Naive B cell (primary cell): ENCODE measurements around the gene CR2. TPM values are rescaled to one million over a fixed set of nuclear protein-coding genes. Genes with fewer than 3 reads are reported as not detected.

Source experiments
- ATAC-seq, 2 donors: fragments of 150-1000 bp; cut with Tn5 transposase; 2 replicates each; pipeline ENCODE4 v1.10.0; 2021; ENCODE audit warnings: low read depth in 2 of 2, mild to moderate bottlenecking in 2 of 2, moderate library complexity in 2 of 2
- DNase-seq: peaks from one replicate; pipeline ENCODE4 v3.0.0; 2022
- H3K27ac Mint-ChIP-seq, 6 donors: one replicate each; pipeline ENCODE4 v1.8.0; 2020 to 2022; ENCODE audit warnings: mild to moderate bottlenecking in 6 of 6, mixed read lengths in 6 of 6, moderate library complexity in 5 of 6, inconsistent platforms in 2 of 6
- H3K27me3 Mint-ChIP-seq, 3 donors: one replicate each; pipeline ENCODE4 v1.8.0; 2021 to 2022; ENCODE audit warnings: mixed read lengths in 3 of 3, mild to moderate bottlenecking in 1 of 3
- H3K36me3 Mint-ChIP-seq, 2 donors: one replicate each; pipeline ENCODE4 v1.8.0; 2020 to 2022; ENCODE audit warnings: mixed read lengths in 2 of 2, inconsistent platforms in 1 of 2, mild to moderate bottlenecking in 1 of 2
- H3K4me1 Mint-ChIP-seq, 3 donors: one replicate each; pipeline ENCODE4 v1.8.0; 2020 to 2022; ENCODE audit warnings: mixed read lengths in 3 of 3, inconsistent platforms in 1 of 3, mild to moderate bottlenecking in 1 of 3, moderate library complexity in 1 of 3
- H3K4me3 Mint-ChIP-seq, 8 donors: one replicate each; pipeline ENCODE4 v1.8.0; 2020 to 2022; ENCODE audit warnings: mild to moderate bottlenecking in 8 of 8, mixed read lengths in 8 of 8, moderate library complexity in 8 of 8, inconsistent platforms in 2 of 8
- H3K9me3 Mint-ChIP-seq, 7 donors: one replicate each; pipeline ENCODE4 v1.8.0; 2020 to 2022; ENCODE audit warnings: mixed read lengths in 7 of 7, mild to moderate bottlenecking in 5 of 7, inconsistent platforms in 2 of 7, moderate library complexity in 1 of 7
- polyA plus RNA-seq, 6 donors: library from polyadenylated mRNA; unstranded; fragments of 300-500 nt; fragmentation: Illumina TruSeq; gene quantifications; one replicate each; pipeline ENCODE4 v1.2.3, GENCODE V29; 2021; ENCODE audit warnings: low read depth in 6 of 6

Gene CR2
- polyA plus RNA-seq: 100 to 1,000 TPM in 3 of 6 donors, 10 to 100 TPM in 3; 78.0 to 142 (median 111) TPM

- Mint-ChIP-seq H3K4me1 (peaks cover 0 to 6% (median 4%) of the 10 kb centered on the region in 3 donors), H3K4me3 (peak within 1 kb of the TSS in 1 of 8 donors; percentile 89), H3K27ac (peak within 1 kb of the TSS in 5 of 6 donors; percentile 63 to 92 (median 89)), H3K36me3 (no peaks in the 10 kb centered on the region), H3K9me3 (no peaks in the 10 kb centered on the region), H3K27me3 (no peaks in the 10 kb centered on the region)
- peak; percentile 82 for DNase-seq
- peak; percentile 92 to 94 for ATAC-seq
These were observed at the start of gene CR2 for GRCh38 chr1:207454046-207454964. Gene CR2, plus strand, starts transcription at chr1:207454328. Its CDS starts 91 bp downstream, at chr1:207454419.

GRCh38 chr1:207404849-207405525 is 49.1 kb upstream of the CR2 start:
- peak overlapping the region in 2 of 8 donors; percentile 2 to 30 for H3K4me3 Mint-ChIP-seq
- H3K27ac Mint-ChIP-seq: no peak overlapping the region
- peak; percentile 43 for DNase-seq

GRCh38 chr1:207405814-207406213 is 48.3 kb upstream of the CR2 start:
- Mint-ChIP-seq H3K27ac (peak overlapping the region in 3 of 6 donors; percentile 47 to 60 (median 48)), H3K4me1 (peaks cover 25 to 41% (median 26%) of the 10 kb centered on the region in 3 donors), H3K36me3 (no peaks in the 10 kb centered on the region), H3K9me3 (peaks cover 0 to 3% (median 0%) of the 10 kb centered on the region in 7 donors), H3K27me3 (no peaks in the 10 kb centered on the region), H3K4me3 (no peak overlapping the region)
- ATAC-seq: peak; percentile 65 to 76
- DNase-seq: no peak

More at GRCh38 chr1:207404849-207405525, 49.1 kb upstream of the CR2 start:
- no peaks in the 10 kb centered on the region for H3K36me3 Mint-ChIP-seq
- ATAC-seq: peak; percentile 88 to 89
- H3K27me3 Mint-ChIP-seq: no peaks in the 10 kb centered on the region
- H3K9me3 Mint-ChIP-seq: peaks cover 0 to 5% (median 0%) of the 10 kb centered on the region in 7 donors
- H3K4me1 Mint-ChIP-seq: peaks cover 23 to 40% (median 25%) of the 10 kb centered on the region in 3 donors

GRCh38 chr1:207407655-207408260 is 46.4 kb upstream of the CR2 start:
- DNase-seq (no peak), ATAC-seq (no peak)
- Mint-ChIP-seq H3K27me3 (no peaks in the 10 kb centered on the region), H3K4me3 (no peak overlapping the region), H3K36me3 (no peaks in the 10 kb centered on the region), H3K27ac (peak overlapping the region; percentile 36 to 87 (median 78)), H3K4me1 (peaks cover 41 to 59% (median 43%) of the 10 kb centered on the region in 3 donors), H3K9me3 (no peaks in the 10 kb centered on the region)

GRCh38 chr1:207412845-207413244 is 41.3 kb upstream of the CR2 start:
- Mint-ChIP-seq H3K27ac (peak overlapping the region; percentile 92 to 99 (median 97)), H3K27me3 (no peaks in the 10 kb centered on the region), H3K4me1 (peaks cover 66 to 82% (median 69%) of the 10 kb centered on the region in 3 donors), H3K4me3 (peak overlapping the region in 7 of 8 donors; percentile 23 to 82 (median 65)), H3K9me3 (no peaks in the 10 kb centered on the region), H3K36me3 (no peaks in the 10 kb centered on the region)
- DNase-seq (no peak), ATAC-seq (no peak)

GRCh38 chr1:207414606-207415108 is 39.5 kb upstream of the CR2 start:
- Mint-ChIP-seq H3K27me3 (no peaks in the 10 kb centered on the region), H3K36me3 (peaks cover 0 to 6% of the 10 kb centered on the region in 2 donors), H3K4me1 (peaks cover 65 to 86% (median 83%) of the 10 kb centered on the region in 3 donors), H3K27ac (peak overlapping the region; percentile 92 to 96 (median 96)), H3K4me3 (peak overlapping the region; percentile 49 to 86 (median 79)), H3K9me3 (peaks cover 0 to 10% (median 1%) of the 10 kb centered on the region in 7 donors)
- peak; percentile 77 for DNase-seq
- ATAC-seq: peak; percentile 88 to 90

- DNase-seq: no peak
- peaks cover 58 to 78% (median 75%) of the 10 kb centered on the region in 3 donors for H3K4me1 Mint-ChIP-seq
- H3K27me3 Mint-ChIP-seq: no peaks in the 10 kb centered on the region
- H3K27ac Mint-ChIP-seq: peak overlapping the region in 2 of 6 donors; percentile 67 to 90
- peaks cover 5 to 18% (median 10%) of the 10 kb centered on the region in 7 donors for H3K9me3 Mint-ChIP-seq
- H3K4me3 Mint-ChIP-seq: peak overlapping the region in 2 of 8 donors; percentile 37 to 58
- H3K36me3 Mint-ChIP-seq: peaks cover 9 to 10% of the 10 kb centered on the region in 2 donors
- ATAC-seq: no peak
These were observed 37.1 kb upstream of the CR2 start for GRCh38 chr1:207417076-207417475.

GRCh38 chr1:207418351-207418750 is 35.8 kb upstream of the CR2 start:
- Mint-ChIP-seq H3K27ac (peak overlapping the region in 2 of 6 donors; percentile 52 to 64), H3K4me1 (peaks cover 45 to 75% (median 67%) of the 10 kb centered on the region in 3 donors), H3K27me3 (no peaks in the 10 kb centered on the region), H3K9me3 (peaks cover 5 to 18% (median 10%) of the 10 kb centered on the region in 7 donors), H3K36me3 (peaks cover 9 to 10% of the 10 kb centered on the region in 2 donors), H3K4me3 (peak overlapping the region in 3 of 8 donors; percentile 1 to 55 (median 49))
- DNase-seq (no peak), ATAC-seq (no peak)

- DNase-seq: no peak
- peak overlapping the region in 1 of 6 donors; percentile 40 for H3K27ac Mint-ChIP-seq
- peak overlapping the region in 1 of 8 donors; percentile 0 for H3K4me3 Mint-ChIP-seq
- peaks cover 9 to 10% of the 10 kb centered on the region in 2 donors for H3K36me3 Mint-ChIP-seq
- H3K9me3 Mint-ChIP-seq: peaks cover 5 to 18% (median 10%) of the 10 kb centered on the region in 7 donors
- ATAC-seq: no peak
- H3K27me3 Mint-ChIP-seq: no peaks in the 10 kb centered on the region
- peaks cover 36 to 76% (median 64%) of the 10 kb centered on the region in 3 donors for H3K4me1 Mint-ChIP-seq
These were observed 34.0 kb upstream of the CR2 start for GRCh38 chr1:207420109-207420508.

- Mint-ChIP-seq H3K36me3 (peaks cover 9 to 10% of the 10 kb centered on the region in 2 donors), H3K4me1 (peaks cover 39 to 78% (median 64%) of the 10 kb centered on the region in 3 donors), H3K27me3 (no peaks in the 10 kb centered on the region), H3K9me3 (peaks cover 5 to 18% (median 10%) of the 10 kb centered on the region in 7 donors), H3K27ac (peak overlapping the region in 1 of 6 donors; percentile 15), H3K4me3 (peak overlapping the region in 1 of 8 donors; percentile 56)
- ATAC-seq: no peak
- no peak for DNase-seq
These were observed 33.0 kb upstream of the CR2 start for GRCh38 chr1:207421078-207421477.

GRCh38 chr1:207423560-207424292 is 30.4 kb upstream of the CR2 start:
- no peaks in the 10 kb centered on the region for H3K27me3 Mint-ChIP-seq
- H3K27ac Mint-ChIP-seq: peak overlapping the region in 3 of 6 donors; percentile 34 to 87 (median 62)
- H3K9me3 Mint-ChIP-seq: peaks cover 5 to 14% (median 9%) of the 10 kb centered on the region in 7 donors
- no peak for DNase-seq
- peaks cover 40 to 79% (median 56%) of the 10 kb centered on the region in 3 donors for H3K4me1 Mint-ChIP-seq
- peaks cover 7 to 9% of the 10 kb centered on the region in 2 donors for H3K36me3 Mint-ChIP-seq
- peak overlapping the region in 4 of 8 donors; percentile 29 to 70 (median 50) for H3K4me3 Mint-ChIP-seq
- peak in 1 of 2 donors; percentile 15 for ATAC-seq
